ENCODE data around the gene PIK3R4.

PIK3R4 gene

DNA sequence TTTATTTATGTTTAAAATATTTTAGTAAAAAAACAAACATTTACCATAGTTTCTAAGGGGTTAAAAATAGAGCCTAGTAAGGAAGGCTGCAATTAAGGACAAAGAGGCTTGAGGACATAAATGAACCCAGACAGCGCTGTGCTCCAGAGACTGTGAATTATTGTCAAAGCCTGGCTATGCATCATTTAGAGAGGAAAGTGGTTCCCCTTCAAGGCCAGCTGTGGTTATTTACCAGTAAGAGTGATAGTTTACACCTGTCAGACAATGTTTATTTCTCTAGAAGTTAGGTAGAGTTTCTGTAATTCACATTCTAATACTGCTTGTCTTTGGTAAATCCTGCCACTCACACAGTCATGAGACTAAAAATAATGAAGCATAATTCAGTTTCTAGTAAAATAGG lies 32.4 kb upstream of the PIK3R4 start:
- H3K36me3 ChIP-seq (ENCODE audit: control insufficient read depth in 1 of 2, insufficient read depth in 2 of 2, low read length in 2 of 2) = no peaks in the 10 kb centered on the region
- H3K27ac ChIP-seq (ENCODE audit: low read depth, low read length) = no peak overlapping the region
- DNase-seq = no peak
- H3K27me3 ChIP-seq (ENCODE audit: insufficient read depth, low read length) = no peaks in the 10 kb centered on the region
- H4K12ac ChIP-seq (ENCODE audit: low read depth, low read length) = no peak overlapping the region
- H2BK5ac ChIP-seq (ENCODE audit: low read depth, low read length, poor library complexity) = no peak overlapping the region
- H3K79me1 ChIP-seq (ENCODE audit: low read length) = no peaks in the 10 kb centered on the region
- H2AFZ ChIP-seq (ENCODE audit: insufficient read depth, low read length, poor library complexity) = no peak overlapping the region
- H3K14ac ChIP-seq (ENCODE audit: low read length) = no peak overlapping the region
- H4K8ac ChIP-seq (ENCODE audit: low read depth, low read length) = no peak overlapping the region
- no CpG with 5 or more reads among the region's 1 CpG for WGBS (ENCODE audit: extremely low coverage, insufficient coverage, insufficient read length)
- H2AK5ac ChIP-seq (ENCODE audit: low read length) = no peak overlapping the region
- no peak overlapping the region for H3K23ac ChIP-seq (ENCODE audit: low read length)
- H3K9me3 ChIP-seq (ENCODE audit: insufficient read depth, low read depth, low read length) = no peaks in the 10 kb centered on the region
- H3K4me2 ChIP-seq (ENCODE audit: low read length) = no peak overlapping the region
- no peak overlapping the region for H2BK120ac ChIP-seq (ENCODE audit: insufficient read depth, low read length, poor library complexity)
- H3K79me2 ChIP-seq (ENCODE audit: control insufficient read depth, insufficient read depth, low read length, poor library complexity) = no peaks in the 10 kb centered on the region
- H3K4me3 ChIP-seq (ENCODE audit: low read depth, low read length) = no peak overlapping the region
- H2BK12ac ChIP-seq (ENCODE audit: low read length) = no peak overlapping the region
- H3K4me1 ChIP-seq (ENCODE audit: control insufficient read depth in 1 of 2, insufficient read depth in 2 of 2, low read length in 2 of 2) = no peaks in the 10 kb centered on the region
- H3K4ac ChIP-seq (ENCODE audit: low read depth, low read length) = no peak overlapping the region
- no peak overlapping the region for H3K9ac ChIP-seq (ENCODE audit: low read length)
- no peak overlapping the region for H3K18ac ChIP-seq (ENCODE audit: low read length)
- H4K91ac ChIP-seq (ENCODE audit: low read depth, low read length) = no peak overlapping the region

DNA sequence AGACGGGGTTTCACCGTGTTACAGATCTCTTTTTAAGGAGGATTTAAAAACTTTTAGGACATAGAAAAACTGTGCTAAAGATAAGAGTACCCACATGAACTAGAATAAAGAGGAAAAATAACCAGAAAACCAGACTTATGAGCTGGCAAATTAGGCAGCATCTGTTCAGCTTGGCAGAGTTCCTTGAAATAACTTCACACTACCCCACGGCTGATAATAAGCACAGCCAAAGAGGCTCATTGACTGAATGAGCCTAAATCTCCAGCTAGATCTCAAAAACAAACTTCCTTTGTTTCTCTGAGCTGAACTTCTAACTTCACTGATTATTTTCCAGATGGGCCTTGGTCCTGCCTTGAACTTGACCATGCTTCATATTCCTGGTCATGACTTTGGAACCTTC lies 26.7 kb upstream of the PIK3R4 start:
- WGBS (ENCODE audit: extremely low coverage, insufficient coverage, insufficient read length) = no CpG with 5 or more reads among the region's 3 CpGs
- Histone ChIP-seq H3K79me2 (ENCODE audit: control insufficient read depth, insufficient read depth, low read length, poor library complexity) (no peaks in the 10 kb centered on the region), H3K18ac (ENCODE audit: low read length) (no peak overlapping the region)

DNA sequence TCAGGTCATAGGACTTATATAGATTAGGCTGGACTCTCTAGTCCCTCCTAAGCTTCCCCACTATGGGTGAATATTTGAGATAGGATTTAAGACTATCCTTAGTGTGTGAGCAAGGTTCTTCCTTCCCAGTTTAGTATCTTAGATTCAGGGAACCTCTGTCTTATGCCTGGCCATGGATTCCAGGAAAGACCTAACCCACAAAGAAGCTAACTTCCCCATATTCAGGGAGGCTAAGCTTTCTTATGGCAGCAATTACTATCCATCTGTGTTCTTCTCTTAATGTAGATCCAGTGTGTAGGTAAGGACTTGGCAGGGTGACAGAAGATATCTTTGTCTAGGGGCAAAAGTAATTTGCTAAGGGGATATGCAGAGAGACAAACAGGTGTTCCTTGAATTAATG lies 25.5 kb upstream of the PIK3R4 start:
- Histone ChIP-seq H3K79me1 (ENCODE audit: low read length) (no peaks in the 10 kb centered on the region), H2AK5ac (ENCODE audit: low read length) (no peak overlapping the region), H2AFZ (ENCODE audit: insufficient read depth, low read length, poor library complexity) (no peak overlapping the region), H2BK5ac (ENCODE audit: low read depth, low read length, poor library complexity) (no peak overlapping the region), H3K27ac (ENCODE audit: low read depth, low read length) (no peak overlapping the region), H2BK120ac (ENCODE audit: insufficient read depth, low read length, poor library complexity) (no peak overlapping the region), H3K4me3 (ENCODE audit: low read depth, low read length) (no peak overlapping the region), H3K14ac (ENCODE audit: low read length) (no peak overlapping the region), H4K91ac (ENCODE audit: low read depth, low read length) (no peak overlapping the region), H2BK12ac (ENCODE audit: low read length) (no peak overlapping the region), H3K23ac (ENCODE audit: low read length) (no peak overlapping the region), H3K9ac (ENCODE audit: low read length) (no peak overlapping the region), H3K18ac (ENCODE audit: low read length) (no peak overlapping the region), H4K8ac (ENCODE audit: low read depth, low read length) (no peak overlapping the region), H3K4me1 (ENCODE audit: control insufficient read depth in 1 of 2, insufficient read depth in 2 of 2, low read length in 2 of 2) (no peaks in the 10 kb centered on the region), H4K12ac (ENCODE audit: low read depth, low read length) (no peak overlapping the region), H3K4me2 (ENCODE audit: low read length) (no peak overlapping the region), H3K79me2 (ENCODE audit: control insufficient read depth, insufficient read depth, low read length, poor library complexity) (no peaks in the 10 kb centered on the region), H3K9me3 (ENCODE audit: insufficient read depth, low read depth, low read length) (no peaks in the 10 kb centered on the region), H3K4ac (ENCODE audit: low read depth, low read length) (no peak overlapping the region), H3K36me3 (ENCODE audit: control insufficient read depth in 1 of 2, insufficient read depth in 2 of 2, low read length in 2 of 2) (no peaks in the 10 kb centered on the region), H3K27me3 (ENCODE audit: insufficient read depth, low read length) (no peaks in the 10 kb centered on the region)
- DNase-seq = no peak

More for the DNA sequence above, 26.7 kb upstream of the PIK3R4 start:
- no peak for DNase-seq
- no peak overlapping the region for H2AFZ ChIP-seq (ENCODE audit: insufficient read depth, low read length, poor library complexity)
- no peak overlapping the region for H2BK12ac ChIP-seq (ENCODE audit: low read length)
- H2BK5ac ChIP-seq (ENCODE audit: low read depth, low read length, poor library complexity) = no peak overlapping the region
- H3K79me1 ChIP-seq (ENCODE audit: low read length) = no peaks in the 10 kb centered on the region
- H3K9ac ChIP-seq (ENCODE audit: low read length) = no peak overlapping the region
- H3K4me1 ChIP-seq (ENCODE audit: control insufficient read depth in 1 of 2, insufficient read depth in 2 of 2, low read length in 2 of 2) = no peaks in the 10 kb centered on the region
- H2BK120ac ChIP-seq (ENCODE audit: insufficient read depth, low read length, poor library complexity) = no peak overlapping the region
- no peak overlapping the region for H4K91ac ChIP-seq (ENCODE audit: low read depth, low read length)
- no peak overlapping the region for H3K23ac ChIP-seq (ENCODE audit: low read length)
- no peak overlapping the region for H3K4me3 ChIP-seq (ENCODE audit: low read depth, low read length)
- H3K4ac ChIP-seq (ENCODE audit: low read depth, low read length) = no peak overlapping the region
- no peaks in the 10 kb centered on the region for H3K9me3 ChIP-seq (ENCODE audit: insufficient read depth, low read depth, low read length)
- no peaks in the 10 kb centered on the region for H3K27me3 ChIP-seq (ENCODE audit: insufficient read depth, low read length)
- no peak overlapping the region for H2AK5ac ChIP-seq (ENCODE audit: low read length)
- H3K4me2 ChIP-seq (ENCODE audit: low read length) = no peak overlapping the region
- H3K36me3 ChIP-seq (ENCODE audit: control insufficient read depth in 1 of 2, insufficient read depth in 2 of 2, low read length in 2 of 2) = no peaks in the 10 kb centered on the region
- no peak overlapping the region for H4K12ac ChIP-seq (ENCODE audit: low read depth, low read length)
- no peak overlapping the region for H4K8ac ChIP-seq (ENCODE audit: low read depth, low read length)
- no peak overlapping the region for H3K27ac ChIP-seq (ENCODE audit: low read depth, low read length)
- H3K14ac ChIP-seq (ENCODE audit: low read length) = no peak overlapping the region

DNA sequence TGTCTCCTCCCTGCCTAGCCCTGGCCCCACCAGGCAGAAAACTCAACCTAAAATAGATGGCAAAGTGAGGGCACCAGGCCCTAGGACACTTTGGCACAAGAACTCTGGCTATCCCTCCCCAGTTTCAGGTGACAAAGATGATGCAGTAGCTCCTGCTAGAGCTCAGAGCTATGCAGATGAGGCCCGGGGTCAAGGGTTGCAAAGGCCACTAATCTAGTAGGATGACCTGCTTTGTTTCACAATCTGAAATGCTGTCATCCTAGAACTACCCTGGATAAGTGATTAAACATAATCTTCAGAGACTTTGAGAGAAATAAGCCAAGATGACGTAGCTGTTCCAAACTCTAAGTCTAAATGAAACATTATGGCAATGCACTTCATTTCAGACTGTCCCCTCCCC lies 24.0 kb upstream of the PIK3R4 start:
- Histone ChIP-seq H2BK12ac (ENCODE audit: low read length) (no peak overlapping the region), H4K91ac (ENCODE audit: low read depth, low read length) (no peak overlapping the region), H3K4me3 (ENCODE audit: low read depth, low read length) (no peak overlapping the region), H4K12ac (ENCODE audit: low read depth, low read length) (no peak overlapping the region), H2AK5ac (ENCODE audit: low read length) (no peak overlapping the region), H2BK120ac (ENCODE audit: insufficient read depth, low read length, poor library complexity) (no peak overlapping the region), H3K4me1 (ENCODE audit: control insufficient read depth in 1 of 2, insufficient read depth in 2 of 2, low read length in 2 of 2) (no peaks in the 10 kb centered on the region), H3K27ac (ENCODE audit: low read depth, low read length) (no peak overlapping the region), H3K9ac (ENCODE audit: low read length) (no peak overlapping the region), H2BK5ac (ENCODE audit: low read depth, low read length, poor library complexity) (no peak overlapping the region), H3K18ac (ENCODE audit: low read length) (no peak overlapping the region), H3K4ac (ENCODE audit: low read depth, low read length) (no peak overlapping the region), H3K79me1 (ENCODE audit: low read length) (no peaks in the 10 kb centered on the region), H3K9me3 (ENCODE audit: insufficient read depth, low read depth, low read length) (no peaks in the 10 kb centered on the region), H4K8ac (ENCODE audit: low read depth, low read length) (no peak overlapping the region), H3K36me3 (ENCODE audit: control insufficient read depth in 1 of 2, insufficient read depth in 2 of 2, low read length in 2 of 2) (no peaks in the 10 kb centered on the region), H3K4me2 (ENCODE audit: low read length) (no peak overlapping the region), H2AFZ (ENCODE audit: insufficient read depth, low read length, poor library complexity) (no peak overlapping the region), H3K23ac (ENCODE audit: low read length) (no peak overlapping the region), H3K79me2 (ENCODE audit: control insufficient read depth, insufficient read depth, low read length, poor library complexity) (no peaks in the 10 kb centered on the region), H3K27me3 (ENCODE audit: insufficient read depth, low read length) (no peaks in the 10 kb centered on the region), H3K14ac (ENCODE audit: low read length) (no peak overlapping the region)
- DNase-seq = no peak
- no CpG with 5 or more reads among the region's 2 CpGs for WGBS (ENCODE audit: extremely low coverage, insufficient coverage, insufficient read length)
